Right kidney (tissue), 1 donor: ENCODE measurements around the gene CLTB.

Experiments
- DNase-seq: peaks from one replicate; pipeline ENCODE4 v3.0.0-alpha.2; 2016

CLTB gene

GRCh38 chr5:176405656-176406435 is 10.5 kb downstream of the CLTB start:
- no peak for DNase-seq

GRCh38 chr5:176401281-176402205 is 14.8 kb downstream of the CLTB start:
- DNase-seq: no peak

- no peak for DNase-seq
Measured at GRCh38 chr5:176400382-176401156, 15.8 kb downstream of the CLTB start.

GRCh38 chr5:176397736-176398420 is 18.5 kb downstream of the CLTB start:
- DNase-seq: no peak

GRCh38 chr5:176396330-176396729 is 20.0 kb downstream of the CLTB start:
- no peak for DNase-seq

- DNase-seq: no peak
Measured at GRCh38 chr5:176394881-176395675, 21.3 kb downstream of the CLTB start.

GRCh38 chr5:176394096-176394495 is 22.2 kb downstream of the CLTB start:
- no peak for DNase-seq

- DNase-seq: no peak
Measured at GRCh38 chr5:176392526-176392925, 23.8 kb downstream of the CLTB start.

GRCh38 chr5:176391999-176392398 is 24.3 kb downstream of the CLTB start:
- no peak for DNase-seq

GRCh38 chr5:176391479-176391878 is 24.9 kb downstream of the CLTB start:
- DNase-seq: no peak

GRCh38 chr5:176389135-176390123 is 26.9 kb downstream of the CLTB start:
- peak; percentile 96 for DNase-seq

- DNase-seq: peak; percentile 98
Measured at GRCh38 chr5:176388444-176389134, 27.8 kb downstream of the CLTB start, which contains the start of the genes HIGD2A and NOP16. TSS of gene HIGD2A (plus strand) at chr5:176388751. CDS start at chr5:176388820, 69 bp downstream. TSS of gene NOP16 (minus strand) at chr5:176388598. CDS start at chr5:176388539, 59 bp downstream.

- peak; percentile 69 for DNase-seq
Measured at GRCh38 chr5:176388003-176388443, 28.3 kb downstream of the CLTB start.

GRCh38 chr5:176387384-176387925 is 28.9 kb downstream of the CLTB start:
- DNase-seq: no peak

GRCh38 chr5:176386491-176386890 is 29.8 kb downstream of the CLTB start:
- DNase-seq: no peak

GRCh38 chr5:176384991-176385390 is 31.3 kb downstream of the CLTB start:
- no peak for DNase-seq

- no peak for DNase-seq
Measured at GRCh38 chr5:176384366-176384930, 31.9 kb downstream of the CLTB start.

- no peak for DNase-seq
Measured at GRCh38 chr5:176383961-176384360, 32.4 kb downstream of the CLTB start.
